GM12892 (cell line): ENCODE data around the gene LCE2A.

ENCODE experiments used
- POLR2A ChIP-seq: IDR thresholded peaks from 2 replicates; pipeline ENCODE4 v1.6.1; 2011; ENCODE audit warnings: low read depth, low read length, control low read depth
- POLR2AphosphoS5 ChIP-seq: IDR thresholded peaks from 2 replicates; pipeline ENCODE4 v1.6.1; 2011; ENCODE audit warnings: low read depth, low read length, control low read depth

GRCh38 chr1:152658649-152659048 is 39.5 kb upstream of the LCE2A start:
- TF ChIP-seq POLR2A: no peak
- no peak for TF ChIP-seq POLR2AphosphoS5
